ENCODE measurements around the gene MREG.

MREG gene

DNA sequence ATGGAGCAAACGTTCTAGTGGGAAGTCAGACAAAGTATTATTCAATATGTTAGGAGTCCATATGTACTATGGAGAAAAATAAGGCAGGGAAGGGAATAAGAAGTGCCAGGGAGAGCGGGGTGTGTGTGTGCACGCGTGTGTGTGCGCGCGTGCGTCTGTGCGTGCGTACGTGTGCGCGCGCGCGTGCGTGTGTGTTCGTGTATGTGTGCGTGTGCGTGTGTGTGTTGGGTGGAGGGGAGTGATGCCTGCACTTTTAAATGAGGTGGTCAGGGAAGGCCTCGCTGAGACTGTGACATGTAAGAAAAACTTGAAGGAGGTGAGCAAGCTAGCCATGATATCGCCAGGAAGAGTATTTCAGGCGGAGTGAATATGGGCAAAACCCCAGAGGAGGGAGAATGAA lies 1.6 kb upstream of the MREG start:
- Histone ChIP-seq H3K9me2 (replicated peaks; ENCODE audit: control insufficient read depth, low read length) (no peaks in the 10 kb centered on the region), H3K36me3 (ENCODE audit: control insufficient read depth, low read length) (no peaks in the 10 kb centered on the region), H3K4me3 (ENCODE audit: low read length) (no peak overlapping the region), H4K20me1 (ENCODE audit: control insufficient read depth, insufficient read depth, low read depth, low read length) (no peaks in the 10 kb centered on the region), H3K27ac (ENCODE audit: low read depth, low read length) (no peak overlapping the region), H3K9me3 (ENCODE audit: control insufficient read depth, insufficient read depth, low read length) (no peaks in the 10 kb centered on the region), H3K4me2 (ENCODE audit: low read length) (no peak overlapping the region), H3K27me3 (ENCODE audit: control insufficient read depth, low read length) (peaks cover 42% of the 10 kb centered on the region), H3F3A (ENCODE audit: control insufficient read depth, insufficient read depth) (no peaks in the 10 kb centered on the region), H3K79me2 (ENCODE audit: control insufficient read depth, low read length) (no peaks in the 10 kb centered on the region), H3K4me1 (ENCODE audit: control insufficient read depth, low read length) (0 out of 2 replicates have a peak, but pooled peaks cover 3% of the 10 kb centered on the region)
- TF ChIP-seq, protein P1, sequence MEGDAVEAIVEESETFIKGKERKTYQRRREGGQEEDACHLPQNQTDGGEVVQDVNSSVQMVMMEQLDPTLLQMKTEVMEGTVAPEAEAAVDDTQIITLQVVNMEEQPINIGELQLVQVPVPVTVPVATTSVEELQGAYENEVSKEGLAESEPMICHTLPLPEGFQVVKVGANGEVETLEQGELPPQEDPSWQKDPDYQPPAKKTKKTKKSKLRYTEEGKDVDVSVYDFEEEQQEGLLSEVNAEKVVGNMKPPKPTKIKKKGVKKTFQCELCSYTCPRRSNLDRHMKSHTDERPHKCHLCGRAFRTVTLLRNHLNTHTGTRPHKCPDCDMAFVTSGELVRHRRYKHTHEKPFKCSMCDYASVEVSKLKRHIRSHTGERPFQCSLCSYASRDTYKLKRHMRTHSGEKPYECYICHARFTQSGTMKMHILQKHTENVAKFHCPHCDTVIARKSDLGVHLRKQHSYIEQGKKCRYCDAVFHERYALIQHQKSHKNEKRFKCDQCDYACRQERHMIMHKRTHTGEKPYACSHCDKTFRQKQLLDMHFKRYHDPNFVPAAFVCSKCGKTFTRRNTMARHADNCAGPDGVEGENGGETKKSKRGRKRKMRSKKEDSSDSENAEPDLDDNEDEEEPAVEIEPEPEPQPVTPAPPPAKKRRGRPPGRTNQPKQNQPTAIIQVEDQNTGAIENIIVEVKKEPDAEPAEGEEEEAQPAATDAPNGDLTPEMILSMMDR (IDR thresholded peaks at IDR 0.05; ENCODE audit: low read depth, low read length, poor library complexity, severe bottlenecking) = no peak

DNA sequence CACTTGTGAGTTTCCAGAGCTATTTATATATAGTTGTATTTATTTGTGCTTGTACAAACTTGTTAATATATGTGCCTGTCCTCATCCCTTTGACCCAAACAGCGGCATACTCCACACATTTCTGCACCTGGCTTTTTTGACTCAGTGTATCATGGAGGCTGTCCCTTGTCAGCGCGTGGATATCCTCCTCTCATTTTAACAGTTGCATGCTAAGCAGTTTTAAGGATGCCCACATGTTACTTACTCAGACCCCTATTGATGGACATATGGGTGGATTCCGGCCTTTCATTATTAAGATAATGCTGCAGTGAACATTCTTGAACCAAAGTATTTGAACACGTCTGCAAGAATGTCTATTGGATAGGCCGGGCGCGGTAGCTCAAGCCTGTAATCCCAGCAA lies 655 bp upstream of the MREG start:
- no peaks in the 10 kb centered on the region for H3K9me3 ChIP-seq (ENCODE audit: control insufficient read depth, insufficient read depth, low read length)
- peaks cover 48% of the 10 kb centered on the region for H3K27me3 ChIP-seq (ENCODE audit: control insufficient read depth, low read length)
- H3K9me2 ChIP-seq (replicated peaks; ENCODE audit: control insufficient read depth, low read length) = no peaks in the 10 kb centered on the region
- H3K4me2 ChIP-seq (ENCODE audit: low read length) = no peak overlapping the region
- 0 out of 2 replicates have a peak, but pooled peaks cover 3% of the 10 kb centered on the region for H3K4me1 ChIP-seq (ENCODE audit: control insufficient read depth, low read length)
- no peaks in the 10 kb centered on the region for H4K20me1 ChIP-seq (ENCODE audit: control insufficient read depth, insufficient read depth, low read depth, low read length)
- no peaks in the 10 kb centered on the region for H3K79me2 ChIP-seq (ENCODE audit: control insufficient read depth, low read length)
- no peaks in the 10 kb centered on the region for H3F3A ChIP-seq (ENCODE audit: control insufficient read depth, insufficient read depth)
- H3K36me3 ChIP-seq (ENCODE audit: control insufficient read depth, low read length) = no peaks in the 10 kb centered on the region
- no peak for TF ChIP-seq EZH2phosphoT487 (IDR thresholded peaks at IDR 0.05; ENCODE audit: borderline replicate concordance, low read length)
- TF ChIP-seq, protein P1 (IDR thresholded peaks at IDR 0.05; ENCODE audit: low read depth, low read length, poor library complexity, severe bottlenecking) = no peak
- no peak overlapping the region for H3K27ac ChIP-seq (ENCODE audit: low read depth, low read length)
- H3K4me3 ChIP-seq (ENCODE audit: low read length) = no peak overlapping the region

DNA sequence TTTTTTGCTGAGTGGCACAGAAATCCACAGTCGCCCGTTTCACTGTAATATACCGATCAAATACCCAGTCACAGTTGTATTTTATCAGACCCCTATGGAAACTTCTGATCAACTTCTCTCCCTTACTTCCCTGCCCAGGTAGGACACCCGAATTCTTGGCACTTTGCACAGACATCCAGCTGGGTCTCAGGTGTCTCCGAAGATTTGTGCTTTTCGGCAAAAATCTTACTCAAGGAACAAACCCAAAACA lies 596 bp downstream of the MREG start:
- TF ChIP-seq EZH2phosphoT487 (IDR thresholded peaks at IDR 0.05; ENCODE audit: borderline replicate concordance, low read length) = 0 out of 2 replicates have a peak, but pooled peaks have one; percentile 29
- TF ChIP-seq, protein P1 (IDR thresholded peaks at IDR 0.05; ENCODE audit: low read depth, low read length, poor library complexity, severe bottlenecking) = no peak
- H3K4me2 ChIP-seq (ENCODE audit: low read length) = peak overlapping the region; percentile 53
- no peaks in the 10 kb centered on the region for H4K20me1 ChIP-seq (ENCODE audit: control insufficient read depth, insufficient read depth, low read depth, low read length)
- H3K4me3 ChIP-seq (ENCODE audit: low read length) = peak overlapping the region; percentile 64
- no peaks in the 10 kb centered on the region for H3F3A ChIP-seq (ENCODE audit: control insufficient read depth, insufficient read depth)
- H3K79me2 ChIP-seq (ENCODE audit: control insufficient read depth, low read length) = no peaks in the 10 kb centered on the region
- H3K36me3 ChIP-seq (ENCODE audit: control insufficient read depth, low read length) = no peaks in the 10 kb centered on the region
- H3K9me3 ChIP-seq (ENCODE audit: control insufficient read depth, insufficient read depth, low read length) = no peaks in the 10 kb centered on the region
- H3K27me3 ChIP-seq (ENCODE audit: control insufficient read depth, low read length) = peaks cover 49% of the 10 kb centered on the region
- no peaks in the 10 kb centered on the region for H3K9me2 ChIP-seq (replicated peaks; ENCODE audit: control insufficient read depth, low read length)
- 0 out of 2 replicates have a peak, but pooled peaks cover 3% of the 10 kb centered on the region for H3K4me1 ChIP-seq (ENCODE audit: control insufficient read depth, low read length)
- no peak overlapping the region for H3K27ac ChIP-seq (ENCODE audit: low read depth, low read length)
